Activated CD8-positive, alpha-beta T cell treated with anti-CD3 and anti-CD28 coated beads, Interleukin-2, amount 10 ng/mL, durations not matched to agents 7 days and 5 days (primary cell): ENCODE results near the gene NCOA1. TPM values are rescaled to one million over a fixed set of nuclear protein-coding genes. Genes with fewer than 3 reads are reported as not detected.
A peak's percentile ranks its signal among the peaks of the same experiment; 100 is the strongest.

ENCODE experiments used
- ATAC-seq: fragments of 150-1000 bp; cut with Tn5 transposase; one replicate; pipeline ENCODE4 v1.10.0; 2021; ENCODE audit warnings: moderate library complexity
- CTCF ChIA-PET: fragments of 350-600 bp; sonication (Branson Sonifier 250); formaldehyde crosslinking; loops from one replicate; lab custom pipeline; 2021; ENCODE audit warnings: antibody characterized with exemption; lab: Charles Lee
- POLR2A ChIA-PET: fragments of 350-600 bp; sonication (Branson Sonifier 250); formaldehyde crosslinking; loops from one replicate; lab custom pipeline; 2021; ENCODE audit warnings: antibody characterized with exemption; lab: Charles Lee
- DNase-seq: peaks from one replicate; pipeline ENCODE4 v3.0.0-alpha.2; 2020
- H3K27ac Mint-ChIP-seq: one replicate; pipeline ENCODE4 v1.8.0; 2021; ENCODE audit warnings: mild to moderate bottlenecking, mixed read lengths
- H3K27me3 Mint-ChIP-seq: one replicate; pipeline ENCODE4 v1.8.0; 2021; ENCODE audit warnings: low read depth, mixed read lengths
- H3K36me3 Mint-ChIP-seq: one replicate; pipeline ENCODE4 v1.8.0; 2021; ENCODE audit warnings: low read depth, mixed read lengths
- H3K4me1 Mint-ChIP-seq: one replicate; pipeline ENCODE4 v1.8.0; 2021; ENCODE audit warnings: low read depth, mixed read lengths
- H3K4me3 Mint-ChIP-seq: one replicate; pipeline ENCODE4 v1.8.0; 2021; ENCODE audit warnings: mild to moderate bottlenecking, mixed read lengths
- H3K9me3 Mint-ChIP-seq: one replicate; pipeline ENCODE4 v1.8.0; 2022; ENCODE audit warnings: mixed read lengths; ENCODE audit not compliant: insufficient read depth
- total RNA-seq, 2 experiments: library from RNA; stranded (reverse); gene quantifications; one replicate each; pipeline ENCODE4 v1.2.3, GENCODE V29; 2021

Gene NCOA1
- total RNA-seq, 2 experiments from 2014 or later = 14.5 to 14.7 TPM

DNA sequence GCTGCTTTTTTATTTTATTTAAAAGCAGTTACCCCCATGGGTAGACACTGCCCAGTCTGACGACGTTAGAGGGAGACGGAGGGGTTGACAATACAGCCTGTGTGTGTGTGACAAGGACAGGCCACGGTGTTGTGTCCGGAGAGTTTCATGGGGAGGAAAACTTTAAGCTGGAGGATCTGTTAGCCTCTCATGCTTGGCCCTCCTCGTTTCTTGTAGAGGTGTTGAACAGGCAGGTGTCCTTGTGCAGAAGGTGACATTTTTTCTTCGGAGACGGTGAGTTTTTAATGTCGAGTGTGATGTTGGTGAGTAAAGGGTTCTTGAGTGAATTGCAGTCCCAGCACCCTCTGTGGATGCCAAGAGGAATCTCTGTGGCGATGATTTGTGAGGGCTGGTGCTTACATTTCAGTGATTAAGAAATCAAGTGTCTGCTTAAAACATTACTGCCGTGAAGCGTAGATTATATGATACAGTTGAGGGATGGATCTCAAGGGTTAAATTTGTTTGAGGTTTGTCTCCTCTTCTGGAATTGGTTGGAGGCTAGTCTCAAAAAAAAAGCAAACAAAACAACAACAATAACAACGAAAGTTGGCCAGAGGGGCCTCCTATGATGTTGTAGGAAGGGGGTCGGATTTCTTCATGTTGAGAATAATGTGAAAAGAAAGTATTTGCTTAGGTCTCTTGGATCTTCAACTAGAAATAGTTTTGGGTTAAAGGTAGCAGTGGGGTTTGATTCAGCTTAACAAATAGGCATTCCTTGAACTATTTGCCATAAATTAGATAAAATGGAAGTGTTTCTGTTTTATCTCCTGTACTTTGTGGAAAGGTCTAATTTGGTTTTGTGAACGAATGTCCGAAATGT is 1.6 kb downstream of the NCOA1 start:
- H3K36me3 Mint-ChIP-seq = no peaks in the 10 kb centered on the region
- DNase-seq (peak; percentile 25), ATAC-seq (no peak)
- ChIA-PET CTCF (interaction anchor here (1.3 to 1.7 kb wide), 2 partner anchors 15 to 120 kb away, joined by 4 to 5 read pairs; no protein-coding TSS in a partner anchor), POLR2A (interaction anchor here (1.3 kb wide), 1 partner anchor 300 kb away, joined by 7 read pairs; the partner anchor contains the start of genes CENPO and PTRHD1)
- no peaks in the 10 kb centered on the region for H3K27me3 Mint-ChIP-seq
- peak overlapping the region; percentile 3 for H3K27ac Mint-ChIP-seq
- H3K4me1 Mint-ChIP-seq = peaks cover 40% of the 10 kb centered on the region
- H3K9me3 Mint-ChIP-seq = no peaks in the 10 kb centered on the region
- peak overlapping the region; percentile 75 for H3K4me3 Mint-ChIP-seq

- Mint-ChIP-seq H3K27me3 (no peaks in the 10 kb centered on the region), H3K4me3 (peak overlapping the region; percentile 5), H3K36me3 (no peaks in the 10 kb centered on the region), H3K9me3 (no peaks in the 10 kb centered on the region), H3K4me1 (peaks cover 38% of the 10 kb centered on the region), H3K27ac (no peak overlapping the region)
- POLR2A ChIA-PET = no interaction called here
- ATAC-seq (no peak), DNase-seq (no peak)
- CTCF ChIA-PET = interaction anchor here (0.6 kb wide), 1 partner anchor 383 kb away, joined by 4 read pairs; no protein-coding TSS in a partner anchor
These were observed 2.7 kb downstream of the NCOA1 start for GRCh38 chr2:24493713-24494112.

- Mint-ChIP-seq H3K27ac (no peak overlapping the region), H3K4me3 (no peak overlapping the region), H3K36me3 (no peaks in the 10 kb centered on the region), H3K9me3 (no peaks in the 10 kb centered on the region), H3K4me1 (peaks cover 35% of the 10 kb centered on the region), H3K27me3 (no peaks in the 10 kb centered on the region)
- no peak for ATAC-seq
- CTCF ChIA-PET = no interaction called here
- no peak for DNase-seq
- POLR2A ChIA-PET = interaction anchor here (0.6 kb wide), 1 partner anchor 28 kb away, joined by 3 read pairs; no protein-coding TSS in a partner anchor
These were observed 3.4 kb downstream of the NCOA1 start for GRCh38 chr2:24494410-24494809.

DNA sequence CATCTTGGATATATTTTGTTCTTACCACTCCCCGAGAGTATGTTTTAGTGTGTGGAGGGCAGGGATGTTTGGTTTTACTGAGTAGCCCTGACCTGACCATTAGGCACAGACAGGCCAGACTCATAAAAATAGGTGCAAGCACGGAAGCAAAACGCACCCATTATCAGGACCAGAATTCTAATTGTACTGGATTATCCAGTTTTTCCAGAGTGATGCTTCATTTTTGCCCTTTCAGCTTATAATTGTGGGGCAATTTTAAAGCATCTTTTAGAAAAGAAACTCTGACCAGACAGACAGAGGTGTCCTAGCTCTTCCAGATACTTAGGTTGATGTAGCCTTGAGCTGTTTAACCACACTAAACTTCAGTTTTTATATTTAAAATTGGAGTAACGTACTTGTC is 4.4 kb downstream of the NCOA1 start:
- POLR2A ChIA-PET = no interaction called here
- Mint-ChIP-seq H3K4me1 (peaks cover 25% of the 10 kb centered on the region), H3K27me3 (no peaks in the 10 kb centered on the region), H3K36me3 (no peaks in the 10 kb centered on the region), H3K4me3 (no peak overlapping the region), H3K9me3 (no peaks in the 10 kb centered on the region), H3K27ac (no peak overlapping the region)
- CTCF ChIA-PET = no interaction called here
- DNase-seq (no peak), ATAC-seq (no peak)

GRCh38 chr2:24496959-24497358 is 5.9 kb downstream of the NCOA1 start:
- H3K27me3 Mint-ChIP-seq = no peaks in the 10 kb centered on the region
- H3K36me3 Mint-ChIP-seq = no peaks in the 10 kb centered on the region
- CTCF ChIA-PET = no interaction called here
- ATAC-seq (no peak), DNase-seq (no peak)
- H3K27ac Mint-ChIP-seq = no peak overlapping the region
- POLR2A ChIA-PET = interaction anchor here (0.8 kb wide), 1 partner anchor 283 kb away, joined by 3 read pairs; no protein-coding TSS in a partner anchor
- peaks cover 22% of the 10 kb centered on the region for H3K4me1 Mint-ChIP-seq
- H3K4me3 Mint-ChIP-seq = no peak overlapping the region
- H3K9me3 Mint-ChIP-seq = no peaks in the 10 kb centered on the region

DNA sequence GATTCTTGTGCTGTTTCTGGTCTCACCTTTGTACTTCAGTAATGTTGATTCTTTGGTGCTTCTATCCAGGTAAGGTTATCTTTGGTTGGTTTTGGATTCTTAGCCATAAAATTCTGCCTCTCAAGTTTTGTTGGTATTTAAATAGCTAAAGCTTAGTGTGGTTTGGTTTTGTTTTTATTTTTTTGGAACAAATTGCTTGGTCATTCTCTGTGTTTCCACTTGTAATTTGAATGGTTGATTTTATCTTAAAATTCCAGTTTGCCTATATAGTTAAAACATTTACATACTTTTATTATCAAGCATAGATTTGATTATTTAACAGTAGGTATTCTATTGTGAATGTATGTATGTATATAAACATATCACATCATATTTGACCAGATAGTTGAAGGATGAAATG is 6.6 kb downstream of the NCOA1 start:
- H3K4me1 Mint-ChIP-seq = peaks cover 16% of the 10 kb centered on the region
- ATAC-seq (no peak), DNase-seq (no peak)
- no peaks in the 10 kb centered on the region for H3K36me3 Mint-ChIP-seq
- no peak overlapping the region for H3K27ac Mint-ChIP-seq
- POLR2A ChIA-PET = no interaction called here
- no peak overlapping the region for H3K4me3 Mint-ChIP-seq
- H3K9me3 Mint-ChIP-seq = no peaks in the 10 kb centered on the region
- CTCF ChIA-PET = interaction anchor here (0.6 kb wide), 1 partner anchor 281 kb away, joined by 3 read pairs; no protein-coding TSS in a partner anchor
- H3K27me3 Mint-ChIP-seq = no peaks in the 10 kb centered on the region

DNA sequence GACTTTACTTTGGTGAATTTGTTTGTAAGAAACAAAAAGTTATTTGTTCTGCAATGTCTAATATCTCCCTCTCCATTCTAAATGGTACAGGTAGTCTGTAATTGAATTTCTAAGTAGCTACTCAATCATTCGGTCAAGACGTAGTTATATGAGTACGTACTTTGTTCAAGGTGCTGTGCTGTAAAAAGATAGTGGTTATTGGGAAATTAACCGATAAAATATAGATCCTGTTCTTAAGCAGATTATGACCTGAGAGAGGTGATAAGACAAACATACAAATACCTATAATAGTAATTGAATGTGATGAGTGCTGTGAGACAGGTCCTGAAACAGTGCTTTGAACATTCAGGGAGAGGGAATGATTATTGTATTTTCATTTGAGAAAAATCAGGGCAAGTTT is 7.1 kb downstream of the NCOA1 start:
- Mint-ChIP-seq H3K36me3 (no peaks in the 10 kb centered on the region), H3K27me3 (no peaks in the 10 kb centered on the region), H3K9me3 (no peaks in the 10 kb centered on the region), H3K4me1 (peaks cover 11% of the 10 kb centered on the region), H3K27ac (no peak overlapping the region), H3K4me3 (no peak overlapping the region)
- POLR2A ChIA-PET = no interaction called here
- ATAC-seq (no peak), DNase-seq (no peak)
- CTCF ChIA-PET = interaction anchor here (0.6 kb wide), 1 partner anchor 280 kb away, joined by 3 read pairs; no protein-coding TSS in a partner anchor

DNA sequence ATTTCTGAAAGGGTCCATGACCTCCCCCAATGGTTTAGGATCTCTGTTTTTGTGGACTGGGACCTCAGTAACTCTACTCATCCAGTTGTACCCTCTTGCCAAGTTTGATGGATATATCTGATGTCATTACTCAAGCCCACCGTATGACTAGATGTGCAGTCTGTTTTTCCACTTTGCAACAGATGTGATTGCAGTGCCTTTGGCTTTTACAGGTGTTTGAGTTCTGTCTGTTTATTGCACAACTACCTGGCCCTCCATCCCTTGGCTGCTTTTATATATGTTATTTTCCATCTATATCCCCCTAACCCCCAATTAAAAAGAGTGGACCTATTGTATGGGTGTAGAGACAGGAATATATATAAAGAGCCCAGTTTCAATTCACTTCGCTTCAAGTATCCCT is 10.8 kb downstream of the NCOA1 start:
- ChIA-PET POLR2A (no interaction called here), CTCF (no interaction called here)
- peaks cover 3% of the 10 kb centered on the region for H3K9me3 Mint-ChIP-seq
- DNase-seq (no peak), ATAC-seq (no peak)
- peaks cover 1% of the 10 kb centered on the region for H3K4me1 Mint-ChIP-seq
- no peaks in the 10 kb centered on the region for H3K27me3 Mint-ChIP-seq
- no peak overlapping the region for H3K27ac Mint-ChIP-seq
- H3K4me3 Mint-ChIP-seq = no peak overlapping the region
- H3K36me3 Mint-ChIP-seq = peaks cover 3% of the 10 kb centered on the region

- peaks cover 14% of the 10 kb centered on the region for H3K4me1 Mint-ChIP-seq
- peaks cover 3% of the 10 kb centered on the region for H3K9me3 Mint-ChIP-seq
- ATAC-seq = no peak
- no peak for DNase-seq
- ChIA-PET CTCF (interaction anchor here (1.0 kb wide), 1 partner anchor 15 kb away, joined by 3 read pairs; no protein-coding TSS in a partner anchor), POLR2A (no interaction called here)
- H3K4me3 Mint-ChIP-seq = no peak overlapping the region
- peaks cover 3% of the 10 kb centered on the region for H3K36me3 Mint-ChIP-seq
- H3K27ac Mint-ChIP-seq = no peak overlapping the region
- H3K27me3 Mint-ChIP-seq = no peaks in the 10 kb centered on the region
These were observed 14.7 kb downstream of the NCOA1 start for GRCh38 chr2:24505534-24506275.

DNA sequence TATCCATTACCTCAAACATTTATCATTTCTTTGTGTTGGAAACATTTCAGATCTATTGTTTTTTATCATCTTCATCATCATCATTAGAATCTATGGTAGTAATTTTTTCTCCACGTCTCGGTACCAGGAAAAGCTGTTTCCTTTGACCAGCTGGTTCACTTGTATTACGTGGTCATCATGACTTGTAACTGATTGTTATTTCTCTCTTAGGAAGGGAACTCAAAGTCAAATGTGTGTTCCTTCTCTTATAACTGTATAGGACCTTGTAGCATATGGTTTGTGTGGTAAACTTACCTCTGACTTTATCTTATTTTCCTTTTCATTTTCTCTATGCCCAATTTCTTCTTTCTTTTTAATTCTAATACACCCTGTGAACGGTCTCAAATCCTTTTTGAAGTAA is 16.5 kb downstream of the NCOA1 start:
- peaks cover 3% of the 10 kb centered on the region for H3K9me3 Mint-ChIP-seq
- H3K4me1 Mint-ChIP-seq = peaks cover 17% of the 10 kb centered on the region
- no peak overlapping the region for H3K4me3 Mint-ChIP-seq
- no peaks in the 10 kb centered on the region for H3K27me3 Mint-ChIP-seq
- no peak for DNase-seq
- no peak overlapping the region for H3K27ac Mint-ChIP-seq
- ChIA-PET CTCF (interaction anchor here (0.7 to 1.1 kb wide), 2 partner anchors 16 to 98 kb away, joined by 3 to 4 read pairs; no protein-coding TSS in a partner anchor), POLR2A (no interaction called here)
- peaks cover 3% of the 10 kb centered on the region for H3K36me3 Mint-ChIP-seq
- no peak for ATAC-seq

- ChIA-PET CTCF (interaction anchor here (1.1 kb wide), 1 partner anchor 37 kb away, joined by 3 read pairs; no protein-coding TSS in a partner anchor), POLR2A (no interaction called here)
- ATAC-seq = no peak
- H3K36me3 Mint-ChIP-seq = peaks cover 3% of the 10 kb centered on the region
- peaks cover 21% of the 10 kb centered on the region for H3K4me1 Mint-ChIP-seq
- H3K9me3 Mint-ChIP-seq = peaks cover 3% of the 10 kb centered on the region
- H3K4me3 Mint-ChIP-seq = no peak overlapping the region
- DNase-seq = no peak
- H3K27me3 Mint-ChIP-seq = no peaks in the 10 kb centered on the region
- no peak overlapping the region for H3K27ac Mint-ChIP-seq
These were observed 17.8 kb downstream of the NCOA1 start for GRCh38 chr2:24508878-24509277.
